Measurements from ENCODE around the gene MAST3. TPM values are rescaled to one million over a fixed set of nuclear protein-coding genes. Genes with fewer than 3 reads are reported as not detected.

Gene MAST3
- polyA plus RNA-seq, 1 donor, result 6.3 TPM

- no peak for DNase-seq
Observed at GRCh38 chr19:18160493-18160970, 63.0 kb downstream of the MAST3 start.

DNA sequence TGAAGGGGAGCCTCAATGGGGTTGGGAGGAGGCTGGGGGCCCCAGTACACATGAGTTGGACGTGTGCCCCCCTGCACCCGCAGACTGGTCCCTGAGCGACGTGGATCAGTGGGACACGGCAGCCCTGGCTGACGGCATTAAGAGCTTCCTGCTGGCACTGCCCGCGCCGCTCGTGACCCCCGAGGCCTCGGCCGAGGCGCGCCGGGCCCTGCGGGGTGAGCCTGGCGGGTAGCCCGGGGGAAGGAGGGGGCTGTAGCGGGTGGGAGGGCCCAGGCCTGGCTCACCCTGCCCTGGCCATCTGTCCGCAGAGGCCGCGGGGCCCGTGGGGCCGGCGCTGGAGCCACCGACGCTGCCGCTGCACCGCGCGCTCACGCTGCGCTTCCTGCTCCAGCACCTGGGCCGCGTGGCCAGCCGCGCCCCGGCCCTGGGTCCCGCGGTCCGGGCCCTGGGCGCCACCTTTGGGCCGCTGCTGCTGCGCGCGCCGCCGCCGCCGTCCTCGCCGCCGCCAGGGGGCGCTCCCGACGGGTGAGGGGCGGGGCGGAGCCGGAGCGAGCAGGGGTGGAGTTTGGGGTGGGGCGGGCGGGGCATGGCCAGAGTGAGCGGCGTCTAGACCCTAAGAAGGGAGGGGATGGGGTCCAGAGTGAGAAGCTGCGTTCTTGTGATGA, 63.5 kb downstream of the MAST3 start:
- DNase-seq, result peak; percentile 49

DNA sequence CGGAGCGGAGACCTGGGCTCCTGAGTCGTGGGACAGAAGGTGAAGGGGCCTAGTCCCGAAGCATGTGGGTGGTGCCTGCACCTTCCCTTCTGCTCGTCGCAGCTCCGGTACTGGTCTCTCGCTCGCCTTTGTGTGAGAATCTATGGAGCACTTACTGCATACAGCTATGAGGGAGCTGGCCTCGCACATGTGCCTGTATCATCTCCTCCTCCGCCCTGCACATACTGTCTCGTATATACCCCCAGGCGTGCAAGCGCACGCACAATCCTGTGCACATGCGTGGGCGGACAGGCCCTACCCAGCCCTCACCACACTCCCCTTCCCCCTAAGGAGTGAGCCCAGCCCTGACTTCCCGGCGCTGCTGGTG, 64.0 kb downstream of the MAST3 start:
- no peak for DNase-seq

DNA sequence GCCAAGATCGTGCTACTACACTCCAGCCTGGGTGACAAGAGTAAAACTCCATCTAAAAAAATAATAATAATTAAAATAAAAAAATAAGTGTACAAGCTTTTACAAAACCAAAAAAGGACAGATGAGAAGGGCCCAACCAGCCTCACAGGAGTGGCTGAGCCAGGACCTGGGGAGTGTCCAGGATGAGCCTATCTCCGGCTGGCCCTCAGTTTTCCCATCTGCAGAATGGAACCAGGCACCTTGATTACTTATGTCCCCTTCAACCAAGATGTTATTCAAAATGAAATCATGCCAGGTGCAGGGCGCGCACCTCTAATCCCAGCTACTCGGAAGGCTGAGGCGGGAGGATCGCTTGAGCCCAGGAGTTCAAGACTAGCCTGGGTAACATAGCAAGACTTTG, 66.5 kb downstream of the MAST3 start:
- no peak for DNase-seq

GRCh38 chr19:18165794-18166544, 68.4 kb downstream of the MAST3 start:
- DNase-seq, result no peak

- no peak for DNase-seq
Observed at GRCh38 chr19:18167011-18167410, 69.4 kb downstream of the MAST3 start.

DNA sequence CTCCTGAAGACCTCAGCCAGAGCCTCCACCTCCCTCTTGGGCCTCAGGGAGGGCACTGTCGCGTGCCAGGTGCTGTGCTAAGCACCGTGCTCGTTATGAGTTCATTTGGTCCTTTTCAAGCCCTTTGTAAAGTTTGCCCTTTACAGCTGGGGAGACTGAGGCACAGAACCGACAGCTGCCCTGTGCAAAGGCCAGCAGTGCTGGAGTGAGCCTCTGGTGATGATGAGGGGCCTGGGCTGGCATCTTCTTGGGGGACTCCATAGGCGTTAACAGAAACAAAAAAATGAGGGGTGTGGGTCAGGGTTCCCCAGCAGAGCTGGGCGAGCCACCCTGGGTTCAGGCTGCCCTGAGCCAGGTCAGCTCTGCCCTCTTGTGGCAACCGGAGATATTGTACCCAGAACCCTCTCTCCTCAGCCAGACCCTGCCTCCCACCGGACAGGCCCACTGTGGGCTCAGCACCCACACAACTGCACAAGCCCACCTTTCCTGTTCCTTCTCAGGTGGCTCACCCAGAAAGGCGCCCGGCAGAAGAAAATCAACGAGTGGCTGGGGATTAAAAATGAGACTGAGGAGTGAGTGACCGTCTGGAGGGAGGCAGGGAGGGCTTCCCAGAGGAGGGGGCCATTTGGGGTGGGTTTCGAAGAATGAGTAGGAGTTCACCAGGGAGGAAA, 70.5 kb downstream of the MAST3 start:
- no peak for DNase-seq

DNA sequence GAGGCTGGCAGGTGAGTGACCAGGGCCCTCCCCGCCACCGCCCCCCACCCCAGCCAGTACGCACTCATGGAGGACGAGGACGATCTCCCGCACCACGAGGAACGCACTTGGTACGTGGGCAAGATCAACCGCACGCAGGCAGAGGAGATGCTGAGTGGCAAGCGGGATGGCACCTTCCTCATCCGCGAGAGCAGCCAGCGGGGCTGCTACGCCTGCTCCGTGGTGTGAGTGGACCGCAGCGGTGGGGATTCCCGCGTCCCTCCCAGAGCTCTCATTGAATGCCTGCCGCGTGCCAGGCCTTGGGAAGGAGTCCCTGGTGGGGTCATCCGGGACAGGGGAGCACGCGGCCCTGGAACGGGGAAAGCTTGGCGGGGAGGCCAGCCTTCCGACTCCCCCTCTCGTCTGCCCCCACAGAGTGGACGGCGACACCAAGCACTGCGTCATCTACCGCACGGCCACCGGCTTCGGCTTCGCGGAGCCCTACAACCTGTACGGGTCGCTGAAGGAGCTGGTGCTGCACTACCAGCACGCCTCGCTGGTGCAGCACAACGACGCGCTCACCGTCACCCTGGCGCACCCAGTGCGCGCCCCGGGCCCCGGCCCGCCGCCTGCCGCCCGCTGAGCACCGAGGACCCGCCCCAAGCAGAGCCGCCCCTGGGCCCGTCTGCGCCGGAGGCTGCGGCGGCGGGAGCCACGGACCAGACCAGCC, 71.2 kb downstream of the MAST3 start:
- DNase-seq, result no peak

GRCh38 chr19:18170714-18171255, 73.2 kb downstream of the MAST3 start:
- DNase-seq, result no peak

DNA sequence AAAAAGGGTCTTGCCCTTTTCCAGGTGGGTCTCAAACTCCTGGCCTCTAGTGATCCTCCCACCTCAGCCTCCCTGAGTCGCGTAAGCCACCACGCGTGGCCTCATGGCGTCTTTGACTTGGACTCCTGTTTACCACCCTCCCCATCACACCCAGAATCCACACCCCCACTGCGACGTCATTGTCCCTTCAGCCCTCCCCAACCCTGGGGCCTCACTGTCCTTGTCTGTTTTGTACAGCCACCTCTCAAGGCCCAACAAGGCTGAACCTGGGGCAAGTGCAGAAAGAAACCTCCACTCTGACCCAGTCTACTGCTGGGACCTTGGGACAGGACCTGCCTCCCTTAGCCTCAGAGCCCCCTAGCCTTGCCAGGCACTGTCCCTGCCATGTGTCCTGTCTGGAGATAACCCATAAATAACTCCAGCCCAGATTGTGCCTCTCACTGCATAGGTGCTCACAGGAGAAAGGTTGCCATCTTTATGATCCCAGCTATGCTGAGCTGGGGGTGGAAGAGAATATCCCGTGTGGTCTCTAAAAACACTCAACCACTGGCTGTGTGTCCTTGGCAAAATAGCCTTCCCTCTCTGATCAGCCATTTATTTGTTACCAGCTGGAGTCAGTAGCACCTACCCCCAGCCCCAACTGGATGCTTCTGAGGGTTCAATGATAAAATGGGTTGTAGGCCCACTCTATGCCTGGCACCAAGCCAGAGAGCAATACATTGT, 74.2 kb downstream of the MAST3 start:
- DNase-seq, result no peak

GRCh38 chr19:18172331-18173053, 74.9 kb downstream of the MAST3 start:
- no peak for DNase-seq

- DNase-seq, result no peak
Observed at GRCh38 chr19:18173054-18173571, 75.5 kb downstream of the MAST3 start.

- peak; percentile 64 for DNase-seq
Observed at GRCh38 chr19:18173572-18174288, 76.2 kb downstream of the MAST3 start, which contains the start of gene IFI30. IFI30 (plus strand) TSS chr19:18173813; CDS start chr19:18173842, 29 bp downstream.

- DNase-seq, result no peak
Observed at GRCh38 chr19:18174983-18175382, 77.4 kb downstream of the MAST3 start.

- DNase-seq, result no peak
Observed at GRCh38 chr19:18176367-18177310, 79.1 kb downstream of the MAST3 start.

DNA sequence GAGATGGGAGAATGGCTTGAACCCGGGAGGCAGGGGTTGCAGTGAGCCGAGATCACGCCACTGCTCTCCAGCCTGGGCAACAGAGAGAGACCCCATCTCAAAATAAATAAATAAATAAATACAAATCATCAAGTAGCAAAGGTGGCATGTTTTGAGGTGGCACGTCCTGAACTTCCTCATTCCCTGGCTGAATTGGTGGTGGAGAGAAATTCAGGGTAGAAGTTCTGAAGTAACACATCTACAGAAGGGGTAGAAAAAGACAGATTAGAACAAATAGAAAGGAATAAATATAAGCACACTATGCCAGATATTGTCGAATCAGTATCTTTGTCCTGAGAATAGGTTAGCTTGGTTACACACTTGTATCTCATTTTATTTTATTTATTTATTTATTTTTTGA, 82.4 kb downstream of the MAST3 start:
- DNase-seq, result no peak

GRCh38 chr19:18183529-18183928, 86.0 kb downstream of the MAST3 start:
- no peak for DNase-seq

GRCh38 chr19:18185538-18185937, 88.0 kb downstream of the MAST3 start:
- no peak for DNase-seq

DNA sequence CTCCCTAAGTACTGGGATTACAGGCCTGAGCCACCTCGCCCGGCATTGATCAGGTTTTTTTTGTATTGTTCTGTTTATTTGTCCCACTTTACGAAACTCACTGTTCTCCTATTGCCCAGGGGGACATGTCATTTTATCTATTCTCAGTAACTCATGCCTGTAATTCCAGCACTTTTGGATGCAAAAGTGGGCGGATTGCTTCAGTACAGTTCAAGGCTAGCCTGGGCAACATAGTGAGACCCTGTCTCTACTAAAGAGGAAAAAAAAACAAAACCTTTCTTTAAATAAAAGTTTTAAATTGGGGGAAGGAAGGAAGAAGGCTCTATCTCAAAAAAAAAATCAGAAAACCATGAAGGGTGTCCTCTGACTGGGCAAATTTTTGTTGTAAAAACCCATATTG, 92.7 kb downstream of the MAST3 start:
- DNase-seq, result no peak
